ENCODE measurements around the gene ILK.

ILK gene

GRCh38 chr11:6656936-6657335, 53.4 kb downstream of the ILK start:
- no peak for DNase-seq (ENCODE audit: low read depth)

GRCh38 chr11:6657346-6657745, 53.8 kb downstream of the ILK start:
- DNase-seq (ENCODE audit: low read depth) = no peak

DNA sequence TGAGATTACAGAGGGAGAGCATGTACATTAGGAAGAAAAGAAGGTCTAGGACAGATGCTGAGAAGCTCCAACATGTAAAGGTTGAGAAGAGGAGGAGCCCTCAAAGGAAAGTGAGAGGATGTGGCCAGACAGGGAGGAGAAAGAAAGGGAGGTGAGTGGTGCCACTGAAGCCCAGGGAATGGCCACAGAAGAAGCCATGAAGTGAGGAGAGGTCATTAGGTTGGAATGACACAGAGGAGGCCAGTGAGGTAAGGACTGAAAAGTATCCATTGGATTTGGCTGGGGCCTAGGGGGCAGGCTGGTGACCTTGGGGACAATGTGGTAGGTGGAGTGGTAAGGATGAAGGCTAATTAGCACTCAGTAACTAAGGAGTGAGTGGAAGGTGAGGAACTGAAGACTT, 55.1 kb downstream of the ILK start:
- no peak for DNase-seq (ENCODE audit: low read depth)
